RWPE2 (cell line): ENCODE measurements around the gene LRATD1.
A peak's percentile ranks its signal among the peaks of the same experiment; 100 is the strongest.
"Not testable (repeated sequence)": the region's sequence is repeated elsewhere in the genome, so short reads cannot be mapped to it uniquely, and the experiment has no call there.

Experiments
- ATAC-seq: fragments of 200-7000 bp; cut with Tn5 transposase; 3 replicates; pipeline ENCODE4 v1.9.1; 2021; ENCODE audit warnings: low read depth
- DNase-seq: peaks from one replicate; pipeline ENCODE4 v3.0.0-alpha.2; 2020; ENCODE audit warnings: low spot score
- H3K27ac ChIP-seq: fragments of 450-650 bp; 2 replicates; pipeline ENCODE4 v1.5.1; 2017; ENCODE audit warnings: mild to moderate bottlenecking; ENCODE audit not compliant: poor library complexity, severe bottlenecking
- H3K27me3 ChIP-seq: fragments of 250-450 bp; sonication (Bioruptor Pico); 2 replicates; pipeline ENCODE4 v1.5.1; 2021; ENCODE audit warnings: mild to moderate bottlenecking, moderate library complexity; ENCODE audit not compliant: insufficient read depth, poor library complexity, severe bottlenecking
- H3K36me3 ChIP-seq: fragments of 250-450 bp; sonication (Bioruptor Pico); 2 replicates; pipeline ENCODE4 v1.5.1; 2020; ENCODE audit warnings: low read depth, mild to moderate bottlenecking, moderate library complexity
- H3K4me1 ChIP-seq: fragments of 250-450 bp; sonication (Bioruptor Pico); 2 replicates; pipeline ENCODE4 v1.5.1; 2021; ENCODE audit warnings: mild to moderate bottlenecking, moderate library complexity; ENCODE audit not compliant: insufficient read depth, poor library complexity, severe bottlenecking
- H3K4me3 ChIP-seq: fragments of 250-450 bp; sonication (Bioruptor Pico); 2 replicates; pipeline ENCODE4 v1.5.1; 2021; ENCODE audit warnings: mild to moderate bottlenecking, moderate library complexity; ENCODE audit not compliant: severe bottlenecking
- H3K9me3 ChIP-seq: fragments of 250-450 bp; sonication (Bioruptor Pico); 2 replicates; pipeline ENCODE4 v1.5.1; 2021; ENCODE audit warnings: mild to moderate bottlenecking, moderate library complexity; ENCODE audit not compliant: severe bottlenecking
- CTCF ChIP-seq: fragments of 450-650 bp; IDR thresholded peaks from one replicate; pipeline ENCODE4 v1.5.1; 2017; ENCODE audit warnings: mild to moderate bottlenecking, moderate library complexity; ENCODE audit not compliant: poor library complexity, severe bottlenecking

The LRATD1 gene

GRCh38 chr2:14621906-14622549 is 10.5 kb upstream of the LRATD1 start:
- no peak for ATAC-seq
- no peaks in the 10 kb centered on the region for H3K9me3 ChIP-seq
- H3K4me3 ChIP-seq: no peak overlapping the region
- H3K27ac ChIP-seq: no peak overlapping the region
- no peak for TF ChIP-seq CTCF
- H3K4me1 ChIP-seq: no peaks in the 10 kb centered on the region
- H3K27me3 ChIP-seq: no peaks in the 10 kb centered on the region
- no peak for DNase-seq
- H3K36me3 ChIP-seq: no peaks in the 10 kb centered on the region

- H3K4me3 ChIP-seq, H3K36me3 ChIP-seq, DNase-seq, H3K27me3 ChIP-seq, ATAC-seq, H3K27ac ChIP-seq, H3K9me3 ChIP-seq, H3K4me1 ChIP-seq: not testable (repeated sequence)
These were observed 10.0 kb upstream of the LRATD1 start for GRCh38 chr2:14622550-14622939.

- Histone ChIP-seq H3K36me3 (no peaks in the 10 kb centered on the region), H3K4me3 (no peak overlapping the region), H3K9me3 (no peaks in the 10 kb centered on the region), H3K27me3 (no peaks in the 10 kb centered on the region), H3K4me1 (no peaks in the 10 kb centered on the region), H3K27ac (no peak overlapping the region)
- ATAC-seq (no peak), DNase-seq (no peak)
- no peak for TF ChIP-seq CTCF
These were observed 9.3 kb upstream of the LRATD1 start for GRCh38 chr2:14623237-14623636.

DNA sequence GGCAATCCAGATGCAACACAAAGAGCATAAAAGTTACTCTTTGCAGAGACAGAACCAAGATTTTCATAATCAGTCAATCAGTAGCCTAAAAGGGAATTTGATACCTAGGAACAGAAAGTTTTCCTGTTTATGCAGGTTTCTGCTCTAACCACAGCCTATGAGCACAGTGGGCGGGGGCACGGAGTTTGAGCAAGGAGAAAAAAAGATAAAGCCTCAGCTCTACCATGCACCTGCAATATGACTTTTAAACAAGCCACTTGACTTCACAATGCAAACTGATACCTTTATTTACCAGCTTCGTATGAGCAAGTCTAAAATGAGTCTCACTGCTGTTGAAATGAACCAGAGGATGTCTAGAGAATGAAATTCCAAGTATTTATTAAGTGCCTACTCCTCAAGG is 5.6 kb upstream of the LRATD1 start:
- H3K27ac ChIP-seq: no peak overlapping the region
- TF ChIP-seq CTCF: no peak
- no peaks in the 10 kb centered on the region for H3K36me3 ChIP-seq
- peaks cover 11% of the 10 kb centered on the region for H3K4me1 ChIP-seq
- no peaks in the 10 kb centered on the region for H3K27me3 ChIP-seq
- no peaks in the 10 kb centered on the region for H3K9me3 ChIP-seq
- no peak overlapping the region for H3K4me3 ChIP-seq
- peak; percentile 60 for ATAC-seq
- DNase-seq: no peak

DNA sequence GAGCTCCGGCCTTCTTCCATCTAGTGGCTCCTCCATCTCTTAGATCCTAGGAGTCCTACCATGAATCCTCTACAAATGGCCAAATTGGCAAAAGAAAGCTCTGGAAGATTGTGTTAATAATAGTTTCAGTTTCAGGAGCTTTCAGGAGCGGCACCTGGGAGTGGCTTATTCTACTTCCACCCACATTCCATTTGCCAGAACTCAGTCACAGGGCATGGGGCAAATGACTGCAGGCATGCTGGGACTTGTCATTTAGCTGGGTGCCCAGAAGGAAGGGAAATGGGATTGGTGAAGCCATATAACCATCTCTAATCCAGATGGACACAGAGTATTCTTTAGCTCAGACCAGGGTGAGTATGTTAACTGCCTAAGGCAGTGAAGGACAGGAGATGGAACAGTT is 3.6 kb upstream of the LRATD1 start:
- peak overlapping the region; percentile 40 for H3K27ac ChIP-seq
- peaks cover 11% of the 10 kb centered on the region for H3K4me1 ChIP-seq
- ATAC-seq (peak; percentile 36), DNase-seq (peak; percentile 72)
- no peak overlapping the region for H3K4me3 ChIP-seq
- no peaks in the 10 kb centered on the region for H3K9me3 ChIP-seq
- no peak for TF ChIP-seq CTCF
- no peaks in the 10 kb centered on the region for H3K36me3 ChIP-seq
- H3K27me3 ChIP-seq: no peaks in the 10 kb centered on the region
